H1 (cell line): ENCODE results near the gene PDIA6. TPM values are rescaled to one million over a fixed set of nuclear protein-coding genes. Genes with fewer than 3 reads are reported as not detected.

Source experiments
- BACH1 ChIP-seq: IDR thresholded peaks from 2 replicates; pipeline ENCODE4 v1.6.1; 2012; ENCODE audit warnings: low read length, improper control_type of control experiment
- EZH2 ChIP-seq: fragments of 200-600 bp; sonication (generic); IDR thresholded peaks from 2 replicates; pipeline ENCODE4 v1.7.1; 2012; ENCODE audit warnings: low read depth, mild to moderate bottlenecking, moderate library complexity, low read length, inconsistent platforms; ENCODE audit not compliant: severe bottlenecking
- MAFK ChIP-seq: IDR thresholded peaks from 2 replicates; pipeline ENCODE4 v1.6.1; 2012; ENCODE audit warnings: low read depth, mild to moderate bottlenecking, improper control_type of control experiment, low read length
- RFX5 ChIP-seq: IDR thresholded peaks from 2 replicates; pipeline ENCODE4 v1.6.1; 2011; ENCODE audit warnings: low read depth, low read length, improper control_type of control experiment, borderline replicate concordance
- SIX5 ChIP-seq: IDR thresholded peaks from 2 replicates; pipeline ENCODE4 v1.6.1; 2011; ENCODE audit warnings: mild to moderate bottlenecking, low read depth, low read length
- polyA plus RNA-seq, 7 experiments: library from polyadenylated mRNA; depleted of rRNA in 3 of 7; stranded (reverse) in 5 of 7; unstranded in 2 of 7; fragments of >200 nt in 5 of 7; fragments of 200-250 nt in 2 of 7; gene quantifications; 1 replicate in 5 of 7; 2 replicates in 1 of 7; 4 replicates in 1 of 7; pipeline versions ENCODE4 v1.2.1 to v1.2.3, GENCODE V29; 2011 to 2013; ENCODE audit warnings: missing spikeins in 2 of 7, mixed read lengths in 2 of 7
- total RNA-seq: library from RNA; stranded (reverse); fragmentation: NEBNext Ultra II Directional; extraction: Animal tissue kit (Norgen Biotek cat#: 25700); gene quantifications from 2 replicates; pipeline ENCODE4 v1.2.1, GENCODE V29; 2021
- TF ChIP-seq, protein P1 (sequence below): fragments of 300-600 bp; sonication (generic); IDR thresholded peaks from 2 replicates; pipeline ENCODE4 v1.7.1; 2012; ENCODE audit warnings: low read length, moderate library complexity, mild to moderate bottlenecking, inconsistent platforms; ENCODE audit not compliant: insufficient replicate concordance
- TF ChIP-seq, protein P2 (sequence below): IDR thresholded peaks from 2 replicates; pipeline ENCODE4 v1.6.1; 2012; ENCODE audit warnings: inconsistent platforms
- TF ChIP-seq, protein P3 (sequence below): IDR thresholded peaks from 2 replicates; pipeline ENCODE4 v1.6.1; 2011; ENCODE audit warnings: low read depth, mild to moderate bottlenecking, low read length; ENCODE audit not compliant: insufficient read depth

Gene PDIA6
- total and polyA plus RNA-seq, 2 of the 8 experiments (the other 6 are each of a cell fraction or from before 2014, with no cell fraction given): 181 to 384 TPM

DNA sequence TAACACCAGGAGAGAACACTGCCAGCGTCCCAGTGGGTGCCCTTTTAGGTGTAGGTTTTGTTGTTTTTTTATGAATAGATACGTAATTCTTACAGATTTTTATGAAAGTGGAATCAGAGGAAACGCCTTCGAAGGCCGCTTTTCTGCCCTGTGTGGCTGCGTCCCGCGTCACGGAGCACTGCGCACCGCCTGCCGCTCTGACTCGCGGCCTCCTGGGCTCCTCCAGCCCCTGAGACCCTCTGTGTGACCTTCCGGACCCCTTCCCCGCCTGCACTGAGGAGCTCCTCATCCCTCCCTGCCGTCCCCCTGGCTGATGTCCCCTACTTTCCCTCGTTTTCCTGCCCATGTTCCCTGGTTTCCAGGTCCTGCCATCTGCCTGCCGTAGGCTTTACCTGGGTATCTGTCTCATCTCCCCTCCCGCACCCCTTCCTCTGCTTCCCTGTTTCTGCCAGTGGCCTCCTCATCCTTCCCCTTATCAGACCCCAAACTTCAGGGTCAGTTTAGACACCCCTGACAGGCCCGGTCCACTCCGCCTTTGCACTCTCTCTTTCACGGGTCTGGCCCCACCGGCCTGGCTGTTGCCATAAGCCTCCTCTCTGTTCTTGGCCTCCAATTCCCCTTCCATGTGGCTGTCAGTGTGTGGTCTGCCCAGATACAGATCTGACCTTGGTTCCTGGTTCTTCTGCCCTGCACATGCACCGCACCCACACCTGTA is 32.7 kb downstream of the PDIA6 start (continued):
- TF ChIP-seq, protein P1, sequence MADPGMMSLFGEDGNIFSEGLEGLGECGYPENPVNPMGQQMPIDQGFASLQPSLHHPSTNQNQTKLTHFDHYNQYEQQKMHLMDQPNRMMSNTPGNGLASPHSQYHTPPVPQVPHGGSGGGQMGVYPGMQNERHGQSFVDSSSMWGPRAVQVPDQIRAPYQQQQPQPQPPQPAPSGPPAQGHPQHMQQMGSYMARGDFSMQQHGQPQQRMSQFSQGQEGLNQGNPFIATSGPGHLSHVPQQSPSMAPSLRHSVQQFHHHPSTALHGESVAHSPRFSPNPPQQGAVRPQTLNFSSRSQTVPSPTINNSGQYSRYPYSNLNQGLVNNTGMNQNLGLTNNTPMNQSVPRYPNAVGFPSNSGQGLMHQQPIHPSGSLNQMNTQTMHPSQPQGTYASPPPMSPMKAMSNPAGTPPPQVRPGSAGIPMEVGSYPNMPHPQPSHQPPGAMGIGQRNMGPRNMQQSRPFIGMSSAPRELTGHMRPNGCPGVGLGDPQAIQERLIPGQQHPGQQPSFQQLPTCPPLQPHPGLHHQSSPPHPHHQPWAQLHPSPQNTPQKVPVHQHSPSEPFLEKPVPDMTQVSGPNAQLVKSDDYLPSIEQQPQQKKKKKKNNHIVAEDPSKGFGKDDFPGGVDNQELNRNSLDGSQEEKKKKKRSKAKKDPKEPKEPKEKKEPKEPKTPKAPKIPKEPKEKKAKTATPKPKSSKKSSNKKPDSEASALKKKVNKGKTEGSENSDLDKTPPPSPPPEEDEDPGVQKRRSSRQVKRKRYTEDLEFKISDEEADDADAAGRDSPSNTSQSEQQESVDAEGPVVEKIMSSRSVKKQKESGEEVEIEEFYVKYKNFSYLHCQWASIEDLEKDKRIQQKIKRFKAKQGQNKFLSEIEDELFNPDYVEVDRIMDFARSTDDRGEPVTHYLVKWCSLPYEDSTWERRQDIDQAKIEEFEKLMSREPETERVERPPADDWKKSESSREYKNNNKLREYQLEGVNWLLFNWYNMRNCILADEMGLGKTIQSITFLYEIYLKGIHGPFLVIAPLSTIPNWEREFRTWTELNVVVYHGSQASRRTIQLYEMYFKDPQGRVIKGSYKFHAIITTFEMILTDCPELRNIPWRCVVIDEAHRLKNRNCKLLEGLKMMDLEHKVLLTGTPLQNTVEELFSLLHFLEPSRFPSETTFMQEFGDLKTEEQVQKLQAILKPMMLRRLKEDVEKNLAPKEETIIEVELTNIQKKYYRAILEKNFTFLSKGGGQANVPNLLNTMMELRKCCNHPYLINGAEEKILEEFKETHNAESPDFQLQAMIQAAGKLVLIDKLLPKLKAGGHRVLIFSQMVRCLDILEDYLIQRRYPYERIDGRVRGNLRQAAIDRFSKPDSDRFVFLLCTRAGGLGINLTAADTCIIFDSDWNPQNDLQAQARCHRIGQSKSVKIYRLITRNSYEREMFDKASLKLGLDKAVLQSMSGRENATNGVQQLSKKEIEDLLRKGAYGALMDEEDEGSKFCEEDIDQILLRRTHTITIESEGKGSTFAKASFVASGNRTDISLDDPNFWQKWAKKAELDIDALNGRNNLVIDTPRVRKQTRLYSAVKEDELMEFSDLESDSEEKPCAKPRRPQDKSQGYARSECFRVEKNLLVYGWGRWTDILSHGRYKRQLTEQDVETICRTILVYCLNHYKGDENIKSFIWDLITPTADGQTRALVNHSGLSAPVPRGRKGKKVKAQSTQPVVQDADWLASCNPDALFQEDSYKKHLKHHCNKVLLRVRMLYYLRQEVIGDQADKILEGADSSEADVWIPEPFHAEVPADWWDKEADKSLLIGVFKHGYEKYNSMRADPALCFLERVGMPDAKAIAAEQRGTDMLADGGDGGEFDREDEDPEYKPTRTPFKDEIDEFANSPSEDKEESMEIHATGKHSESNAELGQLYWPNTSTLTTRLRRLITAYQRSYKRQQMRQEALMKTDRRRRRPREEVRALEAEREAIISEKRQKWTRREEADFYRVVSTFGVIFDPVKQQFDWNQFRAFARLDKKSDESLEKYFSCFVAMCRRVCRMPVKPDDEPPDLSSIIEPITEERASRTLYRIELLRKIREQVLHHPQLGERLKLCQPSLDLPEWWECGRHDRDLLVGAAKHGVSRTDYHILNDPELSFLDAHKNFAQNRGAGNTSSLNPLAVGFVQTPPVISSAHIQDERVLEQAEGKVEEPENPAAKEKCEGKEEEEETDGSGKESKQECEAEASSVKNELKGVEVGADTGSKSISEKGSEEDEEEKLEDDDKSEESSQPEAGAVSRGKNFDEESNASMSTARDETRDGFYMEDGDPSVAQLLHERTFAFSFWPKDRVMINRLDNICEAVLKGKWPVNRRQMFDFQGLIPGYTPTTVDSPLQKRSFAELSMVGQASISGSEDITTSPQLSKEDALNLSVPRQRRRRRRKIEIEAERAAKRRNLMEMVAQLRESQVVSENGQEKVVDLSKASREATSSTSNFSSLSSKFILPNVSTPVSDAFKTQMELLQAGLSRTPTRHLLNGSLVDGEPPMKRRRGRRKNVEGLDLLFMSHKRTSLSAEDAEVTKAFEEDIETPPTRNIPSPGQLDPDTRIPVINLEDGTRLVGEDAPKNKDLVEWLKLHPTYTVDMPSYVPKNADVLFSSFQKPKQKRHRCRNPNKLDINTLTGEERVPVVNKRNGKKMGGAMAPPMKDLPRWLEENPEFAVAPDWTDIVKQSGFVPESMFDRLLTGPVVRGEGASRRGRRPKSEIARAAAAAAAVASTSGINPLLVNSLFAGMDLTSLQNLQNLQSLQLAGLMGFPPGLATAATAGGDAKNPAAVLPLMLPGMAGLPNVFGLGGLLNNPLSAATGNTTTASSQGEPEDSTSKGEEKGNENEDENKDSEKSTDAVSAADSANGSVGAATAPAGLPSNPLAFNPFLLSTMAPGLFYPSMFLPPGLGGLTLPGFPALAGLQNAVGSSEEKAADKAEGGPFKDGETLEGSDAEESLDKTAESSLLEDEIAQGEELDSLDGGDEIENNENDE: no peak
- TF ChIP-seq EZH2 (no peak), SIX5 (no peak), MAFK (no peak), BACH1 (no peak), RFX5 (no peak)
- TF ChIP-seq, protein P2, sequence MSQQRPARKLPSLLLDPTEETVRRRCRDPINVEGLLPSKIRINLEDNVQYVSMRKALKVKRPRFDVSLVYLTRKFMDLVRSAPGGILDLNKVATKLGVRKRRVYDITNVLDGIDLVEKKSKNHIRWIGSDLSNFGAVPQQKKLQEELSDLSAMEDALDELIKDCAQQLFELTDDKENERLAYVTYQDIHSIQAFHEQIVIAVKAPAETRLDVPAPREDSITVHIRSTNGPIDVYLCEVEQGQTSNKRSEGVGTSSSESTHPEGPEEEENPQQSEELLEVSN: no peak
- TF ChIP-seq, protein P3, sequence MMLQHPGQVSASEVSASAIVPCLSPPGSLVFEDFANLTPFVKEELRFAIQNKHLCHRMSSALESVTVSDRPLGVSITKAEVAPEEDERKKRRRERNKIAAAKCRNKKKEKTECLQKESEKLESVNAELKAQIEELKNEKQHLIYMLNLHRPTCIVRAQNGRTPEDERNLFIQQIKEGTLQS: no peak
- TF ChIP-seq, all 59 proteins: peak for 0
